HG03060 (cell line): ENCODE results near the gene COL24A1.
"Not testable (repeated sequence)": the region's sequence is repeated elsewhere in the genome, so short reads cannot be mapped to it uniquely, and the experiment has no call there.

ENCODE experiments used
- ATAC-seq: cut with Tn5 transposase; IDR thresholded peaks from one replicate; pipeline ENCODE4 v1.9.1; 2021; ENCODE audit warnings: low read depth, moderate number of reproducible peaks; ENCODE audit not compliant: unreplicated experiment

The COL24A1 gene

GRCh38 chr1:86154571-86155050 lies 2.0 kb downstream of the COL24A1 start:
- ATAC-seq: no peak

GRCh38 chr1:86153836-86154235 lies 2.7 kb downstream of the COL24A1 start:
- ATAC-seq: no peak

- ATAC-seq: no peak
These were observed 3.7 kb downstream of the COL24A1 start for GRCh38 chr1:86152887-86153286.

GRCh38 chr1:86151427-86151826 lies 5.1 kb downstream of the COL24A1 start:
- ATAC-seq: no peak

- ATAC-seq: no peak
These were observed 6.0 kb downstream of the COL24A1 start for GRCh38 chr1:86150553-86151055.

GRCh38 chr1:86149591-86149990 lies 7.0 kb downstream of the COL24A1 start:
- ATAC-seq: no peak

- ATAC-seq: no peak
These were observed 8.8 kb downstream of the COL24A1 start for GRCh38 chr1:86147755-86148154.

GRCh38 chr1:86146566-86146965 lies 10.0 kb downstream of the COL24A1 start:
- no peak for ATAC-seq

- no peak for ATAC-seq
These were observed 16.2 kb downstream of the COL24A1 start for GRCh38 chr1:86140281-86140880.

GRCh38 chr1:86138746-86139145 lies 17.8 kb downstream of the COL24A1 start:
- ATAC-seq: no peak

GRCh38 chr1:86137436-86137835 lies 19.1 kb downstream of the COL24A1 start:
- ATAC-seq: no peak

- ATAC-seq: no peak
These were observed 37.3 kb downstream of the COL24A1 start for GRCh38 chr1:86119214-86119764.

GRCh38 chr1:86114816-86115400 lies 41.7 kb downstream of the COL24A1 start:
- no peak for ATAC-seq

- ATAC-seq: no peak
These were observed 42.3 kb downstream of the COL24A1 start for GRCh38 chr1:86114236-86114635.

GRCh38 chr1:86111590-86111989 lies 45.0 kb downstream of the COL24A1 start:
- ATAC-seq: not testable (repeated sequence)

- no peak for ATAC-seq
These were observed 46.0 kb downstream of the COL24A1 start for GRCh38 chr1:86110451-86111129.

- no peak for ATAC-seq
These were observed 51.1 kb downstream of the COL24A1 start for GRCh38 chr1:86105533-86105866.

GRCh38 chr1:86104606-86105532 lies 51.7 kb downstream of the COL24A1 start:
- ATAC-seq: no peak

- ATAC-seq: no peak
These were observed 55.0 kb downstream of the COL24A1 start for GRCh38 chr1:86101616-86102015.

- no peak for ATAC-seq
These were observed 56.2 kb downstream of the COL24A1 start for GRCh38 chr1:86100401-86100800.
